Measurements from ENCODE around the gene FAM219A.

The FAM219A gene

GRCh38 chr9:34382054-34382453 lies 76.3 kb downstream of the FAM219A start:
- no peak for DNase-seq (ENCODE audit: low read depth)
- TF ChIP-seq CTCF (IDR thresholded peaks at IDR 0.05; ENCODE audit: control insufficient read depth, insufficient read depth, low read depth, low read length, missing control alignments), result no peak
- H3K4me3 ChIP-seq (ENCODE audit: control insufficient read depth, low read depth, low read length), result no peak overlapping the region

GRCh38 chr9:34381323-34381722 lies 77.0 kb downstream of the FAM219A start:
- DNase-seq (ENCODE audit: low read depth), result no peak
- TF ChIP-seq CTCF (IDR thresholded peaks at IDR 0.05; ENCODE audit: control insufficient read depth, insufficient read depth, low read depth, low read length, missing control alignments), result no peak
- peak overlapping the region; percentile 49 for H3K4me3 ChIP-seq (ENCODE audit: control insufficient read depth, low read depth, low read length)

- DNase-seq (ENCODE audit: low read depth), result no peak
- no peak for TF ChIP-seq CTCF (IDR thresholded peaks at IDR 0.05; ENCODE audit: control insufficient read depth, insufficient read depth, low read depth, low read length, missing control alignments)
- H3K4me3 ChIP-seq (ENCODE audit: control insufficient read depth, low read depth, low read length), result peak overlapping the region; percentile 49
These were observed 77.7 kb downstream of the FAM219A start for GRCh38 chr9:34380511-34381315.

GRCh38 chr9:34380034-34380510 lies 78.3 kb downstream of the FAM219A start:
- DNase-seq (ENCODE audit: low read depth), result no peak
- no peak overlapping the region for H3K4me3 ChIP-seq (ENCODE audit: control insufficient read depth, low read depth, low read length)
- no peak for TF ChIP-seq CTCF (IDR thresholded peaks at IDR 0.05; ENCODE audit: control insufficient read depth, insufficient read depth, low read depth, low read length, missing control alignments)

GRCh38 chr9:34379334-34380033 lies 78.9 kb downstream of the FAM219A start:
- DNase-seq (ENCODE audit: low read depth), result no peak
- peak; percentile 99 for TF ChIP-seq CTCF (IDR thresholded peaks at IDR 0.05; ENCODE audit: control insufficient read depth, insufficient read depth, low read depth, low read length, missing control alignments)
- H3K4me3 ChIP-seq (ENCODE audit: control insufficient read depth, low read depth, low read length), result peak overlapping the region; percentile 21

GRCh38 chr9:34378376-34379060 lies 79.9 kb downstream of the FAM219A start:
- H3K4me3 ChIP-seq (ENCODE audit: control insufficient read depth, low read depth, low read length), result no peak overlapping the region
- DNase-seq (ENCODE audit: low read depth), result no peak

More at GRCh38 chr9:34378376-34379060, 79.9 kb downstream of the FAM219A start:
- no peak for TF ChIP-seq CTCF (IDR thresholded peaks at IDR 0.05; ENCODE audit: control insufficient read depth, insufficient read depth, low read depth, low read length, missing control alignments)
